GM18505 (cell line): ENCODE measurements around the gene KRTAP4-4.
"Not testable (repeated sequence)": the region's sequence is repeated elsewhere in the genome, so short reads cannot be mapped to it uniquely, and the experiment has no call there.

Experiments
- ATAC-seq: cut with Tn5 transposase; IDR thresholded peaks from one replicate; pipeline ENCODE4 v1.9.1; 2021; ENCODE audit not compliant: unreplicated experiment
- POLR2A ChIP-seq: IDR thresholded peaks from 4 replicates; pipeline ENCODE4 v1.6.1; 2011; ENCODE audit warnings: borderline replicate concordance; ENCODE audit not compliant: insufficient read depth, insufficient read length; ENCODE audit errors: extremely low read depth

The KRTAP4-4 gene

DNA sequence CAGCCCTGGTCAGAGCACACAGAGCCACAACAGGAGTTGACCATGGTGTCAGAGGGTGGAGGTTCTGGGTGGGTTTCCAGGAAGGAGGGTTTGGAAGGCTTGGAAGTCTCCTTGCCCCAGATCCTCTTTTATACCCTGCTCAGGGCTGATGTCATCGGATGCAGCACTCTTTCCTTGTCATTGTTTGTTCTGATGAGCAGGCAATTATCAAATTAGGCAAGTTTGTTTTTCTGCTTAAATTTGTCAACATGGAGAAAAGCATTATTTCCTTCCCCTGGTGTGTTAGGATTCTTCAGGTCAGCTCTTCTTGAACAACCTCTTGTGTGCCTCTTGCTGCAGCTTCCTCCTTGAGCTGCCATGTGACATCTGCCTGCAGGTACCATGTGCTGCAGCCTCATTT is at the start of gene KRTAP4-4:
Gene KRTAP4-4 (minus strand): TSS at position 101 of the 400 bp plus-strand sequence. CDS start 57 bp downstream, at position 44.
- TF ChIP-seq POLR2A: no peak
- ATAC-seq: no peak

DNA sequence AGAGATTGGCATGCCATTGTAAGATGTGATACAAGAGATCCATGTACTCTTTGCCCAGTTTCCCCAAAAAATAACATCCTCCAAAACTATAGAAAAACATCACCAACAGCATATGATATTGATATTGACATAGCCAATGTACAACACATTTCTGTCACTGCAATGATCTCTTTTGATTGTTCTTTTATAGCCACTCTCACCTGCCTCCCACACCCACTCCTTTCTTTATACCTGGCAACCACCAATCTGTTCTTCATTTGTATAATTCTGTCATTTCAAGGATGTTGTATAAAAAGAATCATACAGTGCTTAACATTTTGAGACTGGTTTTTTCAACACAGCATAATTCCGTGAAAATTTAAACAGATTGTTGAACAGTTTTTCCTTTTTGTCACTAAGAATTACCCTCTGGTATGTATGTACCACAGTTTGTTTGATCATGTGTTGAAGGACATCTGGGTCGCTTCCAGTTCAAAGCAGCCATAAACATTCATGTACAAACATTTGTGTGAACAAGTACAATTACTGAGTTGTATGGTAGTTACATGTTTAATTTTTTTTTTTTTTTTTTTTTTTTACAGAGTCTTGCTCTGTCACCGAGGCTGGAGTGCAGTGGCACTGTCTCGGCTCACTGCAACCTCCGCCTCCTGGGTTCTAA is 39.0 kb upstream of the KRTAP4-4 start:
- ATAC-seq: no peak
- no peak for TF ChIP-seq POLR2A

DNA sequence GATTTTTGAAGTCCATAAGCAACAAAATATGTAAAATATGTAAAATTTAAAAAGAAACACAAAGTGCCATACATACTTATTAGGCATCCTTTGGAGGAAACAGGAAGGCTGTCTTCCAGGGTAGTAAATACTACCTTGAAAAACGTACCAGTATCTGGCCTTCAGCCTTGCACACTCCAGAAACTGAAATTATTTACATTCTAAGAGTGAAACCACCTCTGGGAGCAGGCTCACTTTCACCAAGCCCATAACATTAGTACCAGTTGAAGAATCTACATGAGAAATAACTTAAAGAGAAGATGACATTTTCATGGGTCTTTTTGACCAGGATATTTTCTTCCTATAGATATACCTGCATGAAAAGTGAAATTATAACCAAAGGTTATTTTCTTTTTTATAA is 35.5 kb upstream of the KRTAP4-4 start:
- TF ChIP-seq POLR2A: no peak
- ATAC-seq: no peak

DNA sequence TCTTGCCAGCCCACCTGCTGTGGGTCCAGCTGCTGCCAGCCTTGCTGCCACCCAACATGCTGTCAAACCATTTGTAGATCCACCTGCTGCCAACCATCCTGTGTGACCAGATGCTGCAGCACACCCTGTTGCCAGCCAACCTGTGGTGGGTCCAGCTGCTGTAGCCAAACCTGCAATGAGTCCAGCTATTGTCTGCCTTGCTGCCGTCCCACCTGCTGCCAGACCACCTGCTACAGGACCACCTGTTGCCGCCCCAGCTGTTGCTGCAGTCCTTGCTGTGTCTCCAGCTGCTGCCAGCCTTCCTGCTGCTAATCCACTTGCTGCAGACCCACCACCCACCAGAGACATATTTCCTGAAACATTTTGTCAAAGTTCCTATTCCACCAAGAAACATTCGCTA is 29.8 kb upstream of the KRTAP4-4 start:
- no peak for TF ChIP-seq POLR2A
- ATAC-seq: no peak

DNA sequence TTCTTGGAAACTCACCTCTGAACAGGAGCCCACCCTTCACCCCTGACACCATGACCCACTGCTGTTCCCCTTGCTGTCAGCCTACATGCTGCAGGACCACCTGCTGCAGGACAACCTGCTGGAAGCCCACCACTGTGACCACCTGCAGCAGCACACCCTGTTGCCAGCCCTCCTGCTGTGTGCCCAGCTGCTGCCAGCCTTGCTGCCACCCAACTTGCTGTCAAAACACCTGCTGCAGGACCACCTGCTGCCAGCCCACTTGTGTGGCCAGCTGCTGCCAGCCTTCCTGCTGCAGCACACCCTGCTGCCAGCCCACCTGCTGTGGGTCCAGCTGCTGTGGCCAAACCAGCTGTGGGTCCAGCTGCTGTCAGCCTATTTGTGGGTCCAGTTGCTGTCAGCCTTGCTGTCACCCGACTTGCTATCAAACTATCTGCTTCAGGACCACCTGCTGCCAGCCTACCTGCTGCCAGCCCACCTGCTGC is 29.3 kb upstream of the KRTAP4-4 start, which contains the start of gene KRTAP9-1:
Gene KRTAP9-1 (plus strand): TSS at position 51 of the 482 bp plus-strand sequence. CDS start 0 bp downstream, at position 51.
- not testable (repeated sequence) for ATAC-seq

DNA sequence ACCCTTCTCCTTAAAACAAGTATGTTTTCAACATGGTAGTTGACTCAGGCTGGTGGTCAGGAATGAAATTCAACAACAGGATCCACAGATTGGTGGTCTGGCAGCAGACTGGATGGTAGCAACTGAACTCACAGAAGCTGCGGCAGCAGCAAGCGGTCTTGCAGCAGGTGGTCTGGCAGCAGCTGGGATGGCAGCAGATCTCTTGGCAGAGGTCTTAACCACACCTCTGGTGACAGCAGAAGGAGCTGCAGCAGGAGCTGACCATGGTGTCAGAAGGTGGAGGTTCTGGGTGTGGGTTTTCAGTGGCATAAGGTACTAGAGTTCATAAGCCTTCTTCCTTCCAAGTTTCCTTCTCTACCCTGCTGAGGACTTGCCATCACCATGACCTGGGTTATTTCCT is 26.3 kb upstream of the KRTAP4-4 start:
- TF ChIP-seq POLR2A: no peak
- no peak for ATAC-seq

DNA sequence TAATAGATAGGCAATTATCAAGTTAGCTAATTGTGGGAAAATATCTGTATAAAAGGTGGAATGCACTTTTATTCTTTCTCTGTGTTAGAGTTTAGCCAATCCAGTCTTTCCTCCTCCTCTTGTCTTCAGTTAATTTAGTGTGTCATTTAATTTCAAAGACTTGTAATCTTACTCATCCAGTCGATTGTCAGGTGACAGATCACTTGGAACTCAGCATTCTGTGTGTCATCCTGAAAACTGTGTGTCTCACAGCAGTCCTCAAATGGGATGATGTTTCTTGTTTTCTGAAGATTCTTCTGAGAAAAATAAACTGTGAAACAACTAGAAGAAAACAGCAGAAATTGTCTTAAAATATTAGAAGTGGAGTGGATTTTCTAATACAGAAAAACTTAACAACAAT is 24.5 kb upstream of the KRTAP4-4 start:
- TF ChIP-seq POLR2A: no peak

DNA sequence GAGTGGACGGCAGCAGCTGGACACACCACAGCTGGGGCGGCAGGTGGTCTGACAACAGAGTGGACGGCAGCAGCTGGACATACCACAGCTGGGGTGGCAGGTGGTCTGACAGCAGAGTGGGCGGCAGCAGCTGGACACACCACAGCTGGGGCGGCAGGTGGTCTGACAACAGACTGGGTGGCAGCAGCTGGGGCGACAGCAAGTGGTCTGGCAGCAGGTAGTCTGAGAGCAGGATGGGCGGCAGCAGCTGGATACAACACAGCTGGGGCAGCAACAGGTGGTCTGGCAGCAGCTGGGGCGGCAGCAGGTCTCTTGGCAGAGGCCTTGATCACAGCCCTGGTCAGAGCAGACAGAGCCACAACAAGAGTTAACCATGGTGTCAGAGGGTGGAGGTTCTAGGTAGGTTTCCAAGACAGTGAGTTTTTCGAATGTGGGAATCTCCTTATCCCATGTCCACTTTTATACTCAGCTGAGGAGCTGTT is 24.0 kb upstream of the KRTAP4-4 start, which contains the start of gene KRTAP4-1:
Gene KRTAP4-1 (minus strand): TSS at position 432 of the 482 bp plus-strand sequence. CDS start 57 bp downstream, at position 375.
- no peak for ATAC-seq
- TF ChIP-seq POLR2A: no peak

More for the DNA sequence above, 24.5 kb upstream of the KRTAP4-4 start:
- no peak for ATAC-seq

DNA sequence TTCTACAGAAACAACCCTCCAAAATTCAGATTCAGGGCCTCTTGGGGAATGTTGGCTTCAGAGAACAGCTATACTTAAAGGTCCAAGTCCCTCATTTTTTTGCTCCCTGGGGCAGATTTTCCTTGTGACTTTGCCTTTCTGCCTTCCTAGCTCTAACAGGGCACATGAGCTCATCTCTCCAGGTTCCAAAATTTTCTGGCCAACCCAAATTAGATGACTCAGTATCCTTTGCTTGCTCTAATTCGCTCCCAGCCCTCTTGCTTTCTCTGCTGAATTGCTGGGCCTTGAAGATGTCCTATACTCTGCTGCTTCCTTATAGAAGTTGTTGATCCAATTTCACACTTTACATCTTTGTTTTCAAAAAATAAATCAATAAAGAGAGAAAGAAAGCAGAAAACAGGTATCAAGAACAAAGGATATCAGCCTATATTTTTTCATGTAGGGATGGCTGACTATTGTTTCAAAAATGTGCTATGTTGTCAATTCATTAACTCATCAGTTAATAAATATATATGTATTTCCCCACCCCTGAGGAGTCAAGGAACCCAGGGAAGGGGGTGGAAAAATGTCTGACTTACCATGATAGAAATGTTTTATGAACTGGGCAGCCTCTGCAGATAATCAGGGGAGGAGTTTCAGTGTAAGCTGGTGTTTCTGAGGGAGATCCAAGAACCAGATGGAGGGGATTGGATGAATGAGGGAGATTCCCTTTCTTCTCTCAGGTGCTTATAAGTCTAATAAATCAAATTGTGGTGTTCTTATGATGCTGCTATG is 18.5 kb upstream of the KRTAP4-4 start:
- no peak for ATAC-seq
- TF ChIP-seq POLR2A: no peak

DNA sequence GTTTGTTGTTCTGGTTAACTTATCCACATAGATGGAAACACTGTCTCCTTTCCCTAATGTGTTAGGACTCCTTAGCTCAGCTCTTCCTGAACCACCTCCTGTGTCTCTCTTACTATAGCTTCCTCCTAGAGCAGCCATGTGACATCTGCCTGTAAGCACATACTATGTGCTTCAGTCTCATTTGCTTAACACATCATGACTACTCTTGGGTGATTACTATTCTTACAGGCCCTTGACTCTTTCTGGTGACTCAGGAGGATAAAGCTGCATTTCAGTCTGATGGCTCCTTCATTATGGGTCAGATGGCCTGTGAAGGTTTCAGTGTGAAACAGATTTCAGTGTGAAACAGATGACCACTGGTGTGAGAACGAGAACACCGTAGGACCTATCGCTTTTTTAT is 17.8 kb upstream of the KRTAP4-4 start:
- no peak for TF ChIP-seq POLR2A
- no peak for ATAC-seq

DNA sequence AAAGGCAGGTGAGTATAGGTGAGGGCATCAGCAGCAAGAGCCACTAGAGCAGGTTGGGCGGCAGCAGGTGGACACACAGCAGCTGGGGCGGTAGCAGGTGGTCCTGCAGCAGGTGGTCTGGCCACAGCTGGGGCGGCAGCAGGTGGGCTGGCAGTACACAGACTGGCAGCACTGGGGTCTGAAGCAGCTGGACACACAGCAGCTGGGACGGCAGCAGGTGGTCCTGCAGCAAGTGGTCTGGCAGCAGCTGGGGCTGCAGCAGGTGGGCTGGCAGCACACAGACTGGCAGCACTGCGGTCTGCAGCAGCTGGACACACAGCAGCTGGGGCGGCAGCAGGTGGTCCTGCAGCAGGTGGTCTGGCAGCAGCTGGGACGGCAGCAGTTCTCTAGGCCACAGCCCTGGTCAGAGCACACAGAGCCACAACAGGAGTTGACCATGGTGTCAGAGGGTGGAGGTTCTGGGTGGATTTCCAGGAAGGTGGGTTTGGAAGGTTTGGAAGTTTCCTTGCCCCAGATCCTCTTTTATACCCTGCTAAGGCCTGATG is 17.3 kb upstream of the KRTAP4-4 start, which contains the start of gene KRTAP4-2:
Gene KRTAP4-2 (minus strand): TSS at position 495 of the 545 bp plus-strand sequence. CDS start 57 bp downstream, at position 438.
- no peak for ATAC-seq
- TF ChIP-seq POLR2A: no peak

DNA sequence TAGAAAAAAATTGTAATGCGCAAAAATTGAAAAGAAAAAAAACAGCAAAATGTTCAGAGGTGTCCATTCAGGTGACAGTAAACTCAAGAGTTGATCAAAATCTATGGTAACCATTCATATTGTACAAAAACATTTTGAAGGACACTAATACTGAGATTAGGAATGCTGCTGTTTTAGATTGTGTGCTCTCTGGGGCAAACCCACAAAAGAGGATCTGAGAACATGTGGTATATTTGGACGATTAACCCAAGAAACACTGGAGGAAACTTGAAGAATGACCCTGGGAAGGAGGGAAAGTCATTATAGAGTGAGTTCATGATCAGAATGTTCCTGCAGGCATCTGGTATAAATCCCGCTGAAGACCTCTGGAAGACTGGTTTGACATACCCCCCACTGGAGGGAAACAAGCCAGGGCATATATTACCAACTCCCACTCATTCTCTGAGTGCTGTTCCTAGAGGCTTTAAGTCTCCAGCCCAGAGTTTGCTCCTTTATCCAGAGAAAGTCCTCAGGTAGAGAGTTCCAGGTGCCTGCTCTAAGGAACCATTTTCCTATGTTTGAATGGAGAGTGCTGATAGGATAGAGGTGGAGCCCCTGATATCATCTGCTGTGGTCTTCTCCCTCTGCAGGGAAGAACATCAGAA is 16.3 kb upstream of the KRTAP4-4 start:
- ATAC-seq: no peak
- TF ChIP-seq POLR2A: no peak

DNA sequence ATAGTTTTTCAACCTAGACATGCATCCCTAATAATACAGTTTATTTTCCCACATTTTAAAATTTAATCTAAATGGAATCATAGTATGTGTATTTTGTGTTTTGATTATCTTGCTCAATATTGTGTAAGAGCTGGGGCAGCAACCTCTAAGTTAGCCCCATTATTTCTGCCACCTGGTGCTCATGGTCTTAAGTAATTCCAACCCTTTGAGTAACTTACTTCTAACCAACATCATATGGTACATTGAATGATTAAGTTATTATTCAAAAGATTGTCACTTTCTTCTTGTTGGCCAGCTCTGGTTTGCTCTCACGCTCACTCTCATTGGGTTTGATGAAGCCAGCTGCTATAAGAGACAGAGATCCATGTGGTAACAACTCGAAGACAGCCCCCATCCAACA is 11.3 kb upstream of the KRTAP4-4 start:
- TF ChIP-seq POLR2A: no peak
- ATAC-seq: no peak
